ENCODE results near the gene OR11L1.

DNA sequence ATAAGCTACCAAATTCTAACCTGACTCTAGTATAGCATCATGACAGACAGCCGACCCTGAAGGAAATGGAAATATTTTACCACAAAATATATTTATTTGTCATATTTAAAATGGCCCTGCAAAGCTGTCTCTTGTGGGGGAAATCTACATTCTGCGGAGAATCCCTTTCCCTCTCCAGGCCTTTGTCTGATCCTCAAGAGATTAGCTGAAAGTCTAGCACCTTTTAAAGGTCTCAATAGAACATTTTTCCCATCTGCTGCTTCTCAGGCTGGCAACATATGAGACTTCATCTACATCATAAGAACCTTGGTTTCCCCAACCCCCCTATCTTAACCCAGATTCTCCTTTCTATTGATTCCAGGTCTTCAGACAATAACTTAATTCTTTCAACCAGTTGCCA lies 1.7 kb upstream of the OR11L1 start:
- TF ChIP-seq CTCF (IDR thresholded peaks at IDR 0.05; ENCODE audit: low read depth, low read length, poor library complexity, severe bottlenecking) (no peak), EZH2phosphoT487 (IDR thresholded peaks at IDR 0.05; ENCODE audit: borderline replicate concordance, low read length) (no peak)

Data from DOHH2 (cell line).